ENCODE measurements around the gene C8G.

Gene C8G

DNA sequence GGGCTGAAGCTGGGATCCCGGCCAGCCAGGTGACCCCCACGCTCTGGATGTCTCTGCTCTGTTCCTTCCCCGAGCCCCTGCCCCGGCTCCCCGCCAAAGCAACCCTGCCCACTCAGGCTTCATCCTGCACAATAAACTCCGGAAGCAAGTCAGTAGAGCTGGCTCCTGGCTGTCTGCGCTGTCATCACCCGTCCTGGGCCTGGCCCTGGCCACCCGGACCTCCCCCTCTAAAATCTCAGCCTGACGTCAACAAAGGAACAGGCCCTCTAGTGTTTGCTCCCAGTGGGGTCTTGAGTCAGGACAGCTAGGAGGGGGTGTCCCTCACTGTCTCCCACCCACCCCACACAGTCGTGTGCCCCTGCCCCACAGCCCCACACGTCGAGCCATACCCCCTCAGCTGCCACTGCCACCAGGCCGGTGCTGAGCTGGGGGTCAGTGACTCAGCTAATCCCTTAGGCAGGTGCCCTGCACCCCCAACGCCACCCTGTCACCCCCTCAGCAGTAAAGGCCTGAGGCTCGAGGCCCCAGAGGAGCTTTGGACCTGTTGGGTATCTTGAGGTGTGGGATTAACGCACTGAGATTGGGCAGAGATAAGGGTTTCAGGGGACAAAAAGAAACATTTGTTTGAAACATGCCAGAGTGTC is 36.7 kb downstream of the C8G start:
- Histone ChIP-seq H3K27ac (0 out of 2 replicates have a peak overlapping the region, but pooled peaks have one; percentile 31), H3K9me3 (ENCODE audit: low read depth, low read length) (no peaks in the 10 kb centered on the region), H3K4me3 (no peak overlapping the region), H3K36me3 (ENCODE audit: insufficient read depth, low read length) (no peaks in the 10 kb centered on the region), H3K9ac (ENCODE audit: insufficient read length) (no peak overlapping the region)
- no peak for DNase-seq (ENCODE audit: low read depth, low spot score)
- TF ChIP-seq EZH2 (IDR thresholded peaks at IDR 0.05): no peak
- TF ChIP-seq POLR2AphosphoS5 (IDR thresholded peaks at IDR 0.05; ENCODE audit: borderline replicate concordance, low read depth, low read length): no peak
- TF ChIP-seq FOXP2 (optimal IDR thresholded peaks at IDR 0.05; ENCODE audit: control extremely low read depth, extremely low read length, insufficient read depth): no peak

GRCh38 chr9:136982232-136983051 is 37.4 kb downstream of the C8G start, which contains the start of gene LCNL1:
Gene LCNL1, plus strand, starts transcription at chr9:136982993. Its CDS starts 594 bp downstream, at chr9:136983587.
- TF ChIP-seq POLR2AphosphoS5 (IDR thresholded peaks at IDR 0.05; ENCODE audit: borderline replicate concordance, low read depth, low read length) (no peak), FOXP2 (optimal IDR thresholded peaks at IDR 0.05; ENCODE audit: control extremely low read depth, extremely low read length, insufficient read depth) (no peak), EZH2 (IDR thresholded peaks at IDR 0.05) (no peak)
- DNase-seq (ENCODE audit: low read depth, low spot score): no peak
- no peak within 1 kb of the TSS for H3K4me3 ChIP-seq
- 0 out of 2 replicates have a peak within 1 kb of the TSS, but pooled peaks have one; percentile 31 for H3K27ac ChIP-seq
- H3K36me3 ChIP-seq (ENCODE audit: insufficient read depth, low read length): no peaks in the 10 kb centered on the region
- H3K9me3 ChIP-seq (ENCODE audit: low read depth, low read length): no peaks in the 10 kb centered on the region
- H3K9ac ChIP-seq (ENCODE audit: insufficient read length): no peak within 1 kb of the TSS

- Histone ChIP-seq H3K9me3 (ENCODE audit: low read depth, low read length) (no peaks in the 10 kb centered on the region), H3K9ac (ENCODE audit: insufficient read length) (no peak overlapping the region), H3K36me3 (ENCODE audit: insufficient read depth, low read length) (no peaks in the 10 kb centered on the region), H3K27ac (no peak overlapping the region), H3K4me3 (no peak overlapping the region)
- TF ChIP-seq EZH2 (IDR thresholded peaks at IDR 0.05): no peak
- TF ChIP-seq FOXP2 (optimal IDR thresholded peaks at IDR 0.05; ENCODE audit: control extremely low read depth, extremely low read length, insufficient read depth): no peak
- TF ChIP-seq POLR2AphosphoS5 (IDR thresholded peaks at IDR 0.05; ENCODE audit: borderline replicate concordance, low read depth, low read length): no peak
- DNase-seq (ENCODE audit: low read depth, low spot score): no peak
Observed at GRCh38 chr9:136983167-136983566, 38.1 kb downstream of the C8G start.

GRCh38 chr9:136983656-136984314 is 38.7 kb downstream of the C8G start:
- Histone ChIP-seq H3K36me3 (ENCODE audit: insufficient read depth, low read length) (no peaks in the 10 kb centered on the region), H3K9me3 (ENCODE audit: low read depth, low read length) (no peaks in the 10 kb centered on the region), H3K4me3 (no peak overlapping the region), H3K9ac (ENCODE audit: insufficient read length) (no peak overlapping the region), H3K27ac (no peak overlapping the region)
- DNase-seq (ENCODE audit: low read depth, low spot score): no peak
- TF ChIP-seq POLR2AphosphoS5 (IDR thresholded peaks at IDR 0.05; ENCODE audit: borderline replicate concordance, low read depth, low read length) (no peak), FOXP2 (optimal IDR thresholded peaks at IDR 0.05; ENCODE audit: control extremely low read depth, extremely low read length, insufficient read depth) (no peak), EZH2 (IDR thresholded peaks at IDR 0.05) (no peak)

- Histone ChIP-seq H3K4me3 (no peak overlapping the region), H3K9ac (ENCODE audit: insufficient read length) (no peak overlapping the region)
Observed at GRCh38 chr9:136984464-136985026, 39.5 kb downstream of the C8G start.

GRCh38 chr9:136985027-136985602 is 40.1 kb downstream of the C8G start:
- no peak for TF ChIP-seq EZH2 (IDR thresholded peaks at IDR 0.05)
- TF ChIP-seq FOXP2 (optimal IDR thresholded peaks at IDR 0.05; ENCODE audit: control extremely low read depth, extremely low read length, insufficient read depth): no peak
- no peak for TF ChIP-seq POLR2AphosphoS5 (IDR thresholded peaks at IDR 0.05; ENCODE audit: borderline replicate concordance, low read depth, low read length)
- Histone ChIP-seq H3K36me3 (ENCODE audit: insufficient read depth, low read length) (no peaks in the 10 kb centered on the region), H3K9ac (ENCODE audit: insufficient read length) (no peak overlapping the region), H3K9me3 (ENCODE audit: low read depth, low read length) (no peaks in the 10 kb centered on the region), H3K4me3 (no peak overlapping the region), H3K27ac (no peak overlapping the region)
- no peak for DNase-seq (ENCODE audit: low read depth, low spot score)

More at GRCh38 chr9:136984464-136985026, 39.5 kb downstream of the C8G start:
- Histone ChIP-seq H3K36me3 (ENCODE audit: insufficient read depth, low read length) (no peaks in the 10 kb centered on the region), H3K9me3 (ENCODE audit: low read depth, low read length) (no peaks in the 10 kb centered on the region), H3K27ac (no peak overlapping the region)
- TF ChIP-seq EZH2 (IDR thresholded peaks at IDR 0.05): no peak
- TF ChIP-seq POLR2AphosphoS5 (IDR thresholded peaks at IDR 0.05; ENCODE audit: borderline replicate concordance, low read depth, low read length): no peak
- TF ChIP-seq FOXP2 (optimal IDR thresholded peaks at IDR 0.05; ENCODE audit: control extremely low read depth, extremely low read length, insufficient read depth): no peak
- DNase-seq (ENCODE audit: low read depth, low spot score): no peak

GRCh38 chr9:136985853-136986252 is 40.8 kb downstream of the C8G start:
- TF ChIP-seq EZH2 (IDR thresholded peaks at IDR 0.05): no peak
- no peak for TF ChIP-seq POLR2AphosphoS5 (IDR thresholded peaks at IDR 0.05; ENCODE audit: borderline replicate concordance, low read depth, low read length)
- TF ChIP-seq FOXP2 (optimal IDR thresholded peaks at IDR 0.05; ENCODE audit: control extremely low read depth, extremely low read length, insufficient read depth): no peak
- no peaks in the 10 kb centered on the region for H3K36me3 ChIP-seq (ENCODE audit: insufficient read depth, low read length)
- H3K9ac ChIP-seq (ENCODE audit: insufficient read length): no peak overlapping the region
- no peaks in the 10 kb centered on the region for H3K9me3 ChIP-seq (ENCODE audit: low read depth, low read length)
- H3K4me3 ChIP-seq: no peak overlapping the region
- 0 out of 2 replicates have a peak overlapping the region, but pooled peaks have one; percentile 36 for H3K27ac ChIP-seq
- DNase-seq (ENCODE audit: low read depth, low spot score): no peak

All from SK-N-MC (cell line).